Upper lobe of right lung (tissue), 1 donor: ENCODE results near the gene PARD3. TPM values are rescaled to one million over a fixed set of nuclear protein-coding genes. Genes with fewer than 3 reads are reported as not detected.

Source experiments
- ATAC-seq: fragments of 200-7000 bp; cut with Tn5 transposase; one replicate; pipeline ENCODE4 v1.9.1; 2020; ENCODE audit warnings: mild to moderate bottlenecking, moderate library complexity
- DNase-seq: peaks from one replicate; pipeline ENCODE4 v3.0.0-alpha.2; 2020
- H3K27ac ChIP-seq: fragments of 200-600 bp; one replicate; pipeline ENCODE4 v1.8.0; 2022
- H3K27me3 ChIP-seq: fragments of 200-600 bp; one replicate; pipeline ENCODE4 v1.8.0; 2022; ENCODE audit warnings: mild to moderate bottlenecking
- H3K36me3 ChIP-seq: fragments of 200-600 bp; one replicate; pipeline ENCODE4 v1.8.0; 2022
- H3K4me1 ChIP-seq: fragments of 200-600 bp; one replicate; pipeline ENCODE4 v1.8.0; 2022
- H3K4me3 ChIP-seq: fragments of 200-600 bp; one replicate; pipeline ENCODE4 v1.8.0; 2022; ENCODE audit warnings: mild to moderate bottlenecking
- H3K9me3 ChIP-seq: fragments of 200-600 bp; one replicate; pipeline ENCODE4 v1.8.0; 2022
- CTCF ChIP-seq: fragments of 200-600 bp; IDR thresholded peaks from one replicate; pipeline ENCODE4 v1.8.0; 2022; ENCODE audit warnings: antibody characterized with exemption
- intact Hi-C: fragments of 100-400 bp; cut with DNase I; formaldehyde crosslinking; loops from one replicate; pipeline ENCODE4 v1.11.0; 2022
- total RNA-seq: library from RNA; stranded (reverse); fragmentation: NEBNext Ultra II Directional; extraction: Animal tissue kit (Norgen Biotek cat#: 25700); gene quantifications from one replicate; pipeline ENCODE4 v1.2.1, GENCODE V29; 2021
- donor health status: DM: no; HTN: yes; CAD: no; lungs with severe emphysema.

Gene PARD3
- total RNA-seq, 1 donor from 2014 or later, result 38.5 TPM

GRCh38 chr10:34181553-34182300, 633.4 kb downstream of the PARD3 start:
- H3K36me3 ChIP-seq, result no peaks in the 10 kb centered on the region
- no peak for TF ChIP-seq CTCF
- intact Hi-C loops, result no loop called here
- H3K4me1 ChIP-seq, result peaks cover 26% of the 10 kb centered on the region
- peak overlapping the region; percentile 11 for H3K27ac ChIP-seq
- H3K9me3 ChIP-seq, result no peaks in the 10 kb centered on the region
- ATAC-seq (no peak), DNase-seq (no peak)
- H3K4me3 ChIP-seq, result no peak overlapping the region
- H3K27me3 ChIP-seq, result no peaks in the 10 kb centered on the region

- ATAC-seq (no peak), DNase-seq (no peak)
- no peak for TF ChIP-seq CTCF
- Histone ChIP-seq H3K4me3 (no peak overlapping the region), H3K27me3 (no peaks in the 10 kb centered on the region), H3K4me1 (peaks cover 22% of the 10 kb centered on the region), H3K27ac (no peak overlapping the region), H3K36me3 (no peaks in the 10 kb centered on the region), H3K9me3 (no peaks in the 10 kb centered on the region)
- intact Hi-C loops, result no loop called here
Observed at GRCh38 chr10:34180749-34181148, 634.3 kb downstream of the PARD3 start.

- DNase-seq (no peak), ATAC-seq (no peak)
- no peaks in the 10 kb centered on the region for H3K27me3 ChIP-seq
- peaks cover 13% of the 10 kb centered on the region for H3K4me1 ChIP-seq
- no peaks in the 10 kb centered on the region for H3K9me3 ChIP-seq
- intact Hi-C loops, result no loop called here
- no peak for TF ChIP-seq CTCF
- H3K36me3 ChIP-seq, result no peaks in the 10 kb centered on the region
- H3K4me3 ChIP-seq, result no peak overlapping the region
- H3K27ac ChIP-seq, result no peak overlapping the region
Observed at GRCh38 chr10:34179280-34179679, 635.8 kb downstream of the PARD3 start.

GRCh38 chr10:34178756-34179155, 636.3 kb downstream of the PARD3 start:
- TF ChIP-seq CTCF, result no peak
- no peak overlapping the region for H3K4me3 ChIP-seq
- no peaks in the 10 kb centered on the region for H3K27me3 ChIP-seq
- no peak overlapping the region for H3K27ac ChIP-seq
- H3K9me3 ChIP-seq, result no peaks in the 10 kb centered on the region
- no peaks in the 10 kb centered on the region for H3K36me3 ChIP-seq
- DNase-seq (no peak), ATAC-seq (no peak)
- intact Hi-C loops, result no loop called here
- peaks cover 13% of the 10 kb centered on the region for H3K4me1 ChIP-seq

- H3K27ac ChIP-seq, result no peak overlapping the region
Observed at GRCh38 chr10:34178196-34178595, 636.9 kb downstream of the PARD3 start.

More at GRCh38 chr10:34178196-34178595, 636.9 kb downstream of the PARD3 start:
- Histone ChIP-seq H3K27me3 (no peaks in the 10 kb centered on the region), H3K4me1 (peaks cover 13% of the 10 kb centered on the region), H3K36me3 (no peaks in the 10 kb centered on the region), H3K9me3 (no peaks in the 10 kb centered on the region), H3K4me3 (no peak overlapping the region)
- ATAC-seq (no peak), DNase-seq (no peak)
- intact Hi-C loops, result no loop called here
- no peak for TF ChIP-seq CTCF
